Nephron progenitor cell (in vitro differentiated cells): ENCODE results near the gene MSI2.

Experiments used
- DNase-seq: peaks from one replicate; pipeline ENCODE4 v3.0.0; 2021
- H3K27ac Mint-ChIP-seq: 2 replicates; pipeline ENCODE4 v1.8.0; 2021; ENCODE audit warnings: mild to moderate bottlenecking, moderate library complexity, mixed read lengths
- H3K27me3 Mint-ChIP-seq: 2 replicates; pipeline ENCODE4 v1.8.0; 2021; ENCODE audit warnings: mild to moderate bottlenecking, low read depth, mixed read lengths; ENCODE audit not compliant: poor library complexity
- H3K36me3 Mint-ChIP-seq: 2 replicates; pipeline ENCODE4 v1.8.0; 2021; ENCODE audit warnings: low read depth, mixed read lengths
- H3K4me1 Mint-ChIP-seq: 2 replicates; pipeline ENCODE4 v1.8.0; 2021; ENCODE audit warnings: mixed read lengths
- H3K4me3 Mint-ChIP-seq: 2 replicates; pipeline ENCODE4 v1.8.0; 2021; ENCODE audit warnings: mild to moderate bottlenecking, moderate library complexity, mixed read lengths
- H3K9me3 Mint-ChIP-seq: 2 replicates; pipeline ENCODE4 v1.8.0; 2021; ENCODE audit warnings: mild to moderate bottlenecking, moderate library complexity, mixed read lengths
- TF ChIP-seq, protein P1 (sequence below): fragments of 200-600 bp; sonication (generic); IDR thresholded peaks from 2 replicates; pipeline ENCODE4 v1.5.0; 2021; ENCODE audit warnings: antibody characterized with exemption

MSI2 gene

DNA sequence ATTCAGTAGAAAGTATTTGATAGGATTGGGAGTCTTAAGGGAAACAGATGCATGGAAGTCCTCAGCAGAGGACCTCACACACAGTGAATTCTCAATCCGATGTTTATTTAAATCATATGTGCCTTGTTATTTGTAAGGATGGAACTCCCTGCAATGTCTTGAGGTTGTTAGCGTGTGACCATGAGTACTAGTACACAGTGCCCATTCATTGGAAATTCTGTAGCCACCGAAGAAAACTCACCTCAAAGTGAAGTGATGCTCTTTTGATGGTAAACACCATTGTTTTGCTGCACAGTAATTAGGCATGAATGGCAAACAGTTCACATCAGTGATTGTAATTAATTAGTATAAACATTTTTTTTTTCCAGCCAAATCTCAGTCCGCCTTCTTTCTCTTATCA lies 173.6 kb downstream of the MSI2 start:
- TF ChIP-seq, protein P1, sequence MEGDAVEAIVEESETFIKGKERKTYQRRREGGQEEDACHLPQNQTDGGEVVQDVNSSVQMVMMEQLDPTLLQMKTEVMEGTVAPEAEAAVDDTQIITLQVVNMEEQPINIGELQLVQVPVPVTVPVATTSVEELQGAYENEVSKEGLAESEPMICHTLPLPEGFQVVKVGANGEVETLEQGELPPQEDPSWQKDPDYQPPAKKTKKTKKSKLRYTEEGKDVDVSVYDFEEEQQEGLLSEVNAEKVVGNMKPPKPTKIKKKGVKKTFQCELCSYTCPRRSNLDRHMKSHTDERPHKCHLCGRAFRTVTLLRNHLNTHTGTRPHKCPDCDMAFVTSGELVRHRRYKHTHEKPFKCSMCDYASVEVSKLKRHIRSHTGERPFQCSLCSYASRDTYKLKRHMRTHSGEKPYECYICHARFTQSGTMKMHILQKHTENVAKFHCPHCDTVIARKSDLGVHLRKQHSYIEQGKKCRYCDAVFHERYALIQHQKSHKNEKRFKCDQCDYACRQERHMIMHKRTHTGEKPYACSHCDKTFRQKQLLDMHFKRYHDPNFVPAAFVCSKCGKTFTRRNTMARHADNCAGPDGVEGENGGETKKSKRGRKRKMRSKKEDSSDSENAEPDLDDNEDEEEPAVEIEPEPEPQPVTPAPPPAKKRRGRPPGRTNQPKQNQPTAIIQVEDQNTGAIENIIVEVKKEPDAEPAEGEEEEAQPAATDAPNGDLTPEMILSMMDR, result no peak
- no peak for DNase-seq
- H3K9me3 Mint-ChIP-seq, result peaks cover under 1% of the 10 kb centered on the region
- H3K36me3 Mint-ChIP-seq, result peaks cover 50% of the 10 kb centered on the region
- no peaks in the 10 kb centered on the region for H3K27me3 Mint-ChIP-seq
- H3K27ac Mint-ChIP-seq, result no peak overlapping the region
- H3K4me3 Mint-ChIP-seq, result no peak overlapping the region
- H3K4me1 Mint-ChIP-seq, result peaks cover 82% of the 10 kb centered on the region

DNA sequence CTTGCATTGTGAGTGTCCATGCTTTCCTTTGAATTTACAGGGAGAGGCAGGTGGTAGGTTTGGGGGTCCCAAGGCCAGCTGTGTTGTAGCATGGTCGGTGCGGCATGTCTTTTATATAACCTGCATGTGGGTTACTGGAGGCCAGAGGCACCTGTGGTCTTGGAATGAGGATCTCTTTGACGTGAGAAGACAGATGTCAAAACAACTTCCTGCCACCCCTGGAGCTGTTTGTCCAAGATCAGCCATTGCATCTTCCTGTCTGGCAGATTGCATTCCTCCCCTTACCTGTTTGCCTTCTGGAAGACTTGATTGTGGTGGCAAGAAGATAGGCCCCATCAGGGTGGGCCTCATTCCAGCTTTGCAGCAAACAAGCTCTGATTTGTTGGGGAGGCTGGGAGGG lies 175.1 kb downstream of the MSI2 start:
- Mint-ChIP-seq H3K9me3 (no peaks in the 10 kb centered on the region), H3K36me3 (peaks cover 50% of the 10 kb centered on the region), H3K27me3 (peaks cover 3% of the 10 kb centered on the region), H3K27ac (peak overlapping the region; percentile 99), H3K4me3 (no peak overlapping the region), H3K4me1 (peaks cover 82% of the 10 kb centered on the region)
- no peak for DNase-seq
- TF ChIP-seq, protein P1, result no peak

DNA sequence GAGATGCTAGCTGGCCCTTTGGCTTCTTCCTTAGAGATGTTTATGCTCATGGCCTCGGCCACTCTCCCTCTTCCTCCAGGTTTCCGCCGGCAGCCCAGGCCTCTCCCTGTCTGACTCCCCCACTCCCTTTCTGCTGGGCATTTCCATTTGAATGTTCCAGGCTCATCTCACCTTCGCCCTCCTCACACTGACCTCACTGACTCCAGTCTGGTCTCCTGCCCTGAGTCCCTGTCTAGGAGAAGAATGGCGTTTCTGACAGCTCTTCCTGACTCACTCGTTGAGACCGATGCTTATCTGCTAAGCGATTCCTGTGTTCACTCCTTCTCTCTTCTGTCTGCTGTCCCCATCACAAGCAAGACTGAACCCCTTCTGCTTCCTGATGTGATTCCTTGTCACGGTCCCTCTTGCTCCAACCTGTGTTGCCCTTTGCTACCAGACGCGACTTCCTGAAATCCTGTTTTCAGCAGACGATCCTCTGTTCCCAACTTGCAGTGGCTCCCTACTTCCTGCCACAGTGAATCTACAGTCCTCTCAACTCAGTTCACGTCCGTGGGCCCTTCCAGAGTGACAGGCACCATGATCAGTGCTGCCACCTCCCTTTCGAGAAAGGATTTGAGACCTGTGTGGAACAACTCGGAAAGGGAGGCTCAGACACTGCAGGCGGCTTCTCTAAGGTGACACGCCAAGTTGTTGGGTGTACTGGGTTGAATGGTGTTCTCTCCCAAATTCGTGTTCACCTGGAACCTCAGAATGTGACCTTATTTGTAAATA lies 176.4 kb downstream of the MSI2 start:
- Mint-ChIP-seq H3K27me3 (peaks cover 7% of the 10 kb centered on the region), H3K4me3 (no peak overlapping the region), H3K9me3 (no peaks in the 10 kb centered on the region), H3K4me1 (peaks cover 85% of the 10 kb centered on the region), H3K27ac (peak overlapping the region; percentile 99), H3K36me3 (peaks cover 58% of the 10 kb centered on the region)
- no peak for DNase-seq
- TF ChIP-seq, protein P1, result no peak

DNA sequence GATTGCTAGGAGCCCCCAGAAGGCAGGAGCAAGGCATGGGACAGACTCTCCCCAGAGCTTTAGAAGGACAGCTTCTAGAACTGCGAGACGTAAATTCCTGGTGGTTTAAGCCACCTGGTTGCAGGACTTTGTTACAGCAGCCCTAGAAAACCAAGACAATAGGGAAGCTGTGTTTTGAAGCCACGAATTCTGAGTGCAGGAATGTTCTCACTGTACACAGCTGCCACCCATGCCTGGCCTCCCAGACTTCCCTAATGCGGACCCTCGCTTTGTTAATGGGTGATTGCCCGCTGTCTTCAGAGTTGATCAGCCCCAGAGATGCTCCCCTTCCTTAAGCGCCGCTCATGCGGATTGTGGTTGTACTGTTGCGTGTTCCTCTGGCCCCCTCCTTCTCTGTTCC lies 177.1 kb downstream of the MSI2 start:
- Mint-ChIP-seq H3K36me3 (peaks cover 58% of the 10 kb centered on the region), H3K27me3 (peaks cover 7% of the 10 kb centered on the region), H3K4me3 (no peak overlapping the region), H3K9me3 (no peaks in the 10 kb centered on the region), H3K4me1 (peaks cover 91% of the 10 kb centered on the region), H3K27ac (peak overlapping the region; percentile 73)
- no peak for DNase-seq
- TF ChIP-seq, protein P1, result no peak

DNA sequence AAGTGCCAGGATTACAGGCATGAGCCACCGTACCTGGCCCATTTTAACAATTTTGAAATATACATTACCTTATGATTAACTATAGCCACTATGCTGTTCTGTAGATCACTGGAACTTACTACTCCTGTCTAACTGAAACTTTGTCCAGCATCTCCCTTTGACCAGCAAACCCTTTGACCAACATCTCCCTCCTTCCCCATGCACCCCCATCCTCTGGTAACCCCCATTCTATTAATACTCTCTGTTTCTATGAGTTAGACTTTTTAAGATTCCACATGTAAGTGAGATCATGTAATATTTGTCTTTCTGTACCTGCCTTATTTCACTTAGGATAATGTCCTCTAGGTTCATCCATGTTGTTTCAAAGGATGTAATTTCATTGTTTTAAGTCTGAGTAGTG lies 178.0 kb downstream of the MSI2 start:
- DNase-seq, result no peak
- no peaks in the 10 kb centered on the region for H3K9me3 Mint-ChIP-seq
- H3K4me3 Mint-ChIP-seq, result no peak overlapping the region
- H3K27ac Mint-ChIP-seq, result peak overlapping the region; percentile 53
- TF ChIP-seq, protein P1, result no peak
- H3K4me1 Mint-ChIP-seq, result peaks cover 90% of the 10 kb centered on the region
- peaks cover 55% of the 10 kb centered on the region for H3K36me3 Mint-ChIP-seq
- H3K27me3 Mint-ChIP-seq, result peaks cover 7% of the 10 kb centered on the region

DNA sequence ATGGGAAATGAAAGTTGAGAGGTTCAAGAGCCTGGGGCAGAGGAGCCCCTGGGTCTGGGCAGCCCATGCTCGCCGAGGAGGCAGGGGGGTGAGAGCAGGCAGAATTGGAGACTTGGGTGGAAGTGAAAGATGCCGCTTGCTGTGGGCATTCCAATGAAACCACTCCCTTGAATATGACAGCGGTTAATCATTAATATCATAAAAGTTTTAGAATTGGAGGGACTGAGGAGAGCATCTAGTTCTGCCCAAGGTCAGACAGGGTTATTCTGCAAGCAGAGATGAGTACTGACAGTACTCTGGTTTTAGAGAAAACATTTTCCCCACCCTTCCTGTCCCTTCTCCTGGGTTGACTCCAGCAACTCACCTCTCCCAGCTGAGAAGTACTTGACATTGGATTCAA lies 180.2 kb downstream of the MSI2 start:
- Mint-ChIP-seq H3K4me3 (no peak overlapping the region), H3K9me3 (no peaks in the 10 kb centered on the region), H3K4me1 (peaks cover 90% of the 10 kb centered on the region), H3K27me3 (peaks cover 7% of the 10 kb centered on the region), H3K27ac (peak overlapping the region; percentile 13), H3K36me3 (peaks cover 37% of the 10 kb centered on the region)
- TF ChIP-seq, protein P1, result no peak
- no peak for DNase-seq
